GM23338 (cell line): ENCODE results near the gene LPA. TPM values are rescaled to one million over a fixed set of nuclear protein-coding genes. Genes with fewer than 3 reads are reported as not detected.
"Not testable (repeated sequence)": the region's sequence is repeated elsewhere in the genome, so short reads cannot be mapped to it uniquely, and the experiment has no call there.

Experiments
- ATAC-seq: fragments of 200-7000 bp; cut with Tn5 transposase; 3 replicates; pipeline ENCODE4 v1.9.1; 2020
- DNase-seq: peaks from one replicate; pipeline ENCODE4 v3.0.0-alpha.2; 2015; ENCODE audit warnings: low spot score
- H2AFZ ChIP-seq: fragments of 200-600 bp; sonication (generic); 2 replicates; pipeline ENCODE4 v1.8.0; 2016; ENCODE audit warnings: antibody characterized with exemption, mild to moderate bottlenecking, moderate library complexity
- H3F3A ChIP-seq: fragments of 200-600 bp; sonication (generic); replicated peaks from 2 replicates; pipeline ENCODE4 v1.8.0; 2017; ENCODE audit warnings: antibody characterized with exemption, mixed run types, low read depth
- H3K27ac ChIP-seq: fragments of 200-600 bp; sonication (generic); 2 replicates; pipeline ENCODE4 v1.6.1; 2016; ENCODE audit warnings: low read depth
- H3K27me3 ChIP-seq: fragments of 200-600 bp; sonication (generic); 2 replicates; pipeline ENCODE4 v1.8.0; 2016; ENCODE audit warnings: mild to moderate bottlenecking, mixed run types, moderate library complexity; ENCODE audit not compliant: insufficient read depth
- H3K36me3 ChIP-seq: fragments of 200-600 bp; sonication (generic); 2 replicates; pipeline ENCODE4 v1.8.0; 2016; ENCODE audit warnings: mild to moderate bottlenecking; ENCODE audit not compliant: insufficient read depth
- H3K4me1 ChIP-seq: fragments of 200-600 bp; sonication (generic); 2 replicates; pipeline ENCODE4 v1.8.0; 2016; ENCODE audit warnings: mild to moderate bottlenecking, moderate library complexity; ENCODE audit not compliant: insufficient read depth
- H3K4me2 ChIP-seq: fragments of 200-600 bp; sonication (generic); 2 replicates; pipeline ENCODE4 v1.7.1; 2017; ENCODE audit warnings: mixed run types
- H3K4me3 ChIP-seq: fragments of 200-600 bp; sonication (generic); 2 replicates; pipeline ENCODE4 v1.6.1; 2016; ENCODE audit warnings: mixed run types
- H3K79me2 ChIP-seq: fragments of 200-600 bp; sonication (generic); replicated peaks from 2 replicates; pipeline ENCODE4 v1.8.0; 2017; ENCODE audit warnings: mild to moderate bottlenecking; ENCODE audit not compliant: insufficient read depth
- H3K9me2 ChIP-seq: fragments of 200-600 bp; sonication (generic); 2 replicates; pipeline ENCODE4 v1.8.0; 2017; ENCODE audit not compliant: insufficient read depth
- H4K20me1 ChIP-seq: fragments of 200-600 bp; sonication (generic); replicated peaks from 2 replicates; pipeline ENCODE4 v1.8.0; 2017; ENCODE audit warnings: mild to moderate bottlenecking; ENCODE audit not compliant: insufficient read depth
- H3K27ac Mint-ChIP-seq: 2 replicates; pipeline ENCODE4 v1.8.0; 2020; ENCODE audit warnings: inconsistent platforms, mild to moderate bottlenecking, moderate library complexity, mixed read lengths
- H3K27me3 Mint-ChIP-seq: 3 replicates; pipeline ENCODE4 v1.8.0; 2022; ENCODE audit warnings: low read depth, mild to moderate bottlenecking, moderate library complexity, mixed read lengths, inconsistent platforms; ENCODE audit not compliant: insufficient read depth, poor library complexity
- H3K36me3 Mint-ChIP-seq: 3 replicates; pipeline ENCODE4 v1.8.0; 2021; ENCODE audit warnings: low read depth, mild to moderate bottlenecking, inconsistent platforms, moderate library complexity, mixed read lengths
- H3K4me1 Mint-ChIP-seq: 3 replicates; pipeline ENCODE4 v1.8.0; 2020; ENCODE audit warnings: mild to moderate bottlenecking, inconsistent platforms, mixed read lengths
- H3K4me3 Mint-ChIP-seq: 3 replicates; pipeline ENCODE4 v1.8.0; 2021; ENCODE audit warnings: moderate library complexity, mild to moderate bottlenecking, inconsistent platforms, mixed read lengths
- H3K9me3 Mint-ChIP-seq: 3 replicates; pipeline ENCODE4 v1.8.0; 2020; ENCODE audit warnings: moderate library complexity, mild to moderate bottlenecking, inconsistent platforms, mixed read lengths
- CREB1 ChIP-seq: fragments of 250-450 bp; sonication (Bioruptor Pico); IDR thresholded peaks from 2 replicates; pipeline ENCODE4 v1.5.0; 2020; ENCODE audit warnings: low read depth, mild to moderate bottlenecking, moderate library complexity
- NANOG ChIP-seq: IDR thresholded peaks from 2 replicates; pipeline ENCODE4 v1.6.1; 2016; ENCODE audit warnings: antibody characterized with exemption, borderline replicate concordance
- POLR2AphosphoS5 ChIP-seq: IDR thresholded peaks from 2 replicates; pipeline ENCODE4 v1.6.1; 2016; ENCODE audit warnings: antibody characterized with exemption, low read depth
- ZNF331 ChIP-seq: fragments of 250-450 bp; sonication (Bioruptor Pico); IDR thresholded peaks from 2 replicates; pipeline ENCODE4 v1.5.0; 2020; ENCODE audit warnings: low read depth, mild to moderate bottlenecking, moderate library complexity
- polyA plus RNA-seq: library from polyadenylated mRNA; unstranded; fragments of >200 nt; fragmentation: Nextera tagmentation; extraction: Ambion mirVana; gene quantifications from 2 replicates; pipeline ENCODE4 v1.2.1, GENCODE V29; 2016
- total RNA-seq: library from RNA; depleted of rRNA; stranded (reverse); fragments of >200 nt; shearing (Covaris generic); gene quantifications from 2 replicates; pipeline ENCODE4 v1.2.3, GENCODE V29; 2014
- TF ChIP-seq, protein P1 (sequence below), 2 experiments: fragments of 200-600 bp in 1 of 2; sonication (generic) in 1 of 2; conservative IDR thresholded peaks; 2 replicates each; pipeline versions ENCODE4 v1.5.1 to v1.6.1; 2016 to 2017; ENCODE audit warnings: antibody characterized with exemption in 2 of 2, low read depth in 2 of 2, mild to moderate bottlenecking in 2 of 2, moderate library complexity in 1 of 2

Gene LPA
- total and polyA plus RNA-seq, 2 experiments from 2014 or later: 0.17 TPM; not detected in 1

DNA sequence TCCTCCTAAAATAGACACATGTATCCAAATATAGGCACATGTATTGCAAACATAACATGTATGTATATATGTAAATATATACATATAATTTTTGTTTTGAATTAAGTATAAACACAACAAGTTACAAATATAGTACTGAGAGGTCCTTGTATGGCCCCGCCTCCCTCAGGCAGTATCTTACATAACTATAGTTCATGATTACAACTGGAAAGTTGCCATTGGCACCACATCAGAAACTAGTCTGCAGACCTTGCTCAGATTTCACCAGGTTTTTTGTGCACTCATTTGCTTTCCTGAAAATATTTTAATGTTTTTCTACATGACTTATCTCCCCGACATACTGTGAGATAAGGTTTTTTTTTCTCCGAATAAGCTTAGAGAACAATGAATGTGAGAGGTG is 32.8 kb upstream of the LPA start:
- H3K4me3 Mint-ChIP-seq, H3K9me2 ChIP-seq, ATAC-seq, H3K27me3 ChIP-seq, H4K20me1 ChIP-seq, DNase-seq, H3K27me3 Mint-ChIP-seq, H3F3A ChIP-seq, H2AFZ ChIP-seq, H3K36me3 ChIP-seq, H3K27ac ChIP-seq, H3K4me2 ChIP-seq, H3K4me3 ChIP-seq, H3K27ac Mint-ChIP-seq, H3K79me2 ChIP-seq, H3K4me1 ChIP-seq, H3K4me1 Mint-ChIP-seq: not testable (repeated sequence)
- Mint-ChIP-seq H3K9me3 (peaks cover 29% of the 10 kb centered on the region), H3K36me3 (peaks cover 11% of the 10 kb centered on the region)

GRCh38 chr6:160695622-160696021 is 31.5 kb upstream of the LPA start:
- H4K20me1 ChIP-seq, DNase-seq, H3K36me3 ChIP-seq, H3K4me1 Mint-ChIP-seq, H3K27me3 ChIP-seq, H3K4me1 ChIP-seq, H3K79me2 ChIP-seq, H3K4me3 Mint-ChIP-seq, ATAC-seq, H3F3A ChIP-seq, H3K9me2 ChIP-seq, H3K4me2 ChIP-seq, H3K27ac Mint-ChIP-seq, H2AFZ ChIP-seq, H3K4me3 ChIP-seq, H3K27me3 Mint-ChIP-seq, H3K27ac ChIP-seq: not testable (repeated sequence)
- peaks cover 11% of the 10 kb centered on the region for H3K36me3 Mint-ChIP-seq
- peaks cover 32% of the 10 kb centered on the region for H3K9me3 Mint-ChIP-seq

GRCh38 chr6:160695025-160695424 is 30.9 kb upstream of the LPA start:
- not testable (repeated sequence) for H3K4me1 Mint-ChIP-seq, H3K36me3 ChIP-seq, H2AFZ ChIP-seq, H3F3A ChIP-seq, H3K27ac ChIP-seq, H3K9me2 ChIP-seq, H3K4me2 ChIP-seq, H3K4me1 ChIP-seq, DNase-seq, H3K4me3 ChIP-seq, H3K27me3 Mint-ChIP-seq, H3K27me3 ChIP-seq, H3K27ac Mint-ChIP-seq, H3K79me2 ChIP-seq, H4K20me1 ChIP-seq, ATAC-seq, H3K4me3 Mint-ChIP-seq
- H3K36me3 Mint-ChIP-seq: peaks cover 11% of the 10 kb centered on the region
- peaks cover 35% of the 10 kb centered on the region for H3K9me3 Mint-ChIP-seq

- Histone ChIP-seq H3K4me3 (no peak overlapping the region), H3F3A (no peaks in the 10 kb centered on the region), H3K79me2 (no peaks in the 10 kb centered on the region), H3K9me2 (peaks cover 5% of the 10 kb centered on the region; the same call in 1 of the 2 replicates), H3K4me2 (no peak overlapping the region), H2AFZ (no peak overlapping the region), H3K27me3 (no peaks in the 10 kb centered on the region), H3K4me1 (no peaks in the 10 kb centered on the region), H4K20me1 (no peaks in the 10 kb centered on the region), H3K27ac (no peak overlapping the region), H3K36me3 (no peaks in the 10 kb centered on the region)
- Mint-ChIP-seq H3K4me1 (no peaks in the 10 kb centered on the region), H3K4me3 (no peak overlapping the region), H3K27ac (no peak overlapping the region), H3K27me3 (no peaks in the 10 kb centered on the region), H3K36me3 (peaks cover 11% of the 10 kb centered on the region), H3K9me3 (peaks cover 34% of the 10 kb centered on the region)
- DNase-seq (peak; percentile 49), ATAC-seq (no peak)
- no peak for TF ChIP-seq ZNF331 (CRISPR knock-in tag)
- TF ChIP-seq NANOG: no peak
- TF ChIP-seq, protein P1, sequence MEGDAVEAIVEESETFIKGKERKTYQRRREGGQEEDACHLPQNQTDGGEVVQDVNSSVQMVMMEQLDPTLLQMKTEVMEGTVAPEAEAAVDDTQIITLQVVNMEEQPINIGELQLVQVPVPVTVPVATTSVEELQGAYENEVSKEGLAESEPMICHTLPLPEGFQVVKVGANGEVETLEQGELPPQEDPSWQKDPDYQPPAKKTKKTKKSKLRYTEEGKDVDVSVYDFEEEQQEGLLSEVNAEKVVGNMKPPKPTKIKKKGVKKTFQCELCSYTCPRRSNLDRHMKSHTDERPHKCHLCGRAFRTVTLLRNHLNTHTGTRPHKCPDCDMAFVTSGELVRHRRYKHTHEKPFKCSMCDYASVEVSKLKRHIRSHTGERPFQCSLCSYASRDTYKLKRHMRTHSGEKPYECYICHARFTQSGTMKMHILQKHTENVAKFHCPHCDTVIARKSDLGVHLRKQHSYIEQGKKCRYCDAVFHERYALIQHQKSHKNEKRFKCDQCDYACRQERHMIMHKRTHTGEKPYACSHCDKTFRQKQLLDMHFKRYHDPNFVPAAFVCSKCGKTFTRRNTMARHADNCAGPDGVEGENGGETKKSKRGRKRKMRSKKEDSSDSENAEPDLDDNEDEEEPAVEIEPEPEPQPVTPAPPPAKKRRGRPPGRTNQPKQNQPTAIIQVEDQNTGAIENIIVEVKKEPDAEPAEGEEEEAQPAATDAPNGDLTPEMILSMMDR (conservative IDR thresholded peaks at IDR 0.05; ENCODE audit: low read depth in 2 of 2): peak; percentile 65 to 67
- TF ChIP-seq CREB1 (CRISPR knock-in tag): no peak
- no peak for TF ChIP-seq POLR2AphosphoS5
Measured at GRCh38 chr6:160692369-160692959, 28.4 kb upstream of the LPA start.
